ENCODE data around the gene NRAP. TPM values are rescaled to one million over a fixed set of nuclear protein-coding genes. Genes with fewer than 3 reads are reported as not detected.

Gene NRAP
- total RNA-seq, 1 donor from 2014 or later = not detected

DNA sequence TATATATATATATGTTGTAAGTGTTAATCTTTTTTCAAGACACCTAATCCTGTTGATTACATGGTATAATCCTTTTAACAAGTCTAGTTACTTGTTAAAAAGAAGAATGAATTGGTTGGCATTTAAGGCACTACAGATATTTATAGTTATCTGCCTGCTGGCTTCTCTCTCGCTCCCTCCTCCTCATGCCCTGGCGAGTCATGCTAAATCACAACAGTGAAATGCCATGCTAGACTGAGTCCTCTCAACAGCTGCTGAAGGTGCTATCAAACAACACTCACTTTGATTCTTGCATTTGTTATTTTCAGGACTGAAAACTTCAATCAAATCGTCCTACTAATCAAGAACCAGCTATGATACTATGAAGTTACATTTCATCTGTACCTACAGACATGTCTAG lies 15.4 kb downstream of the NRAP start:
- H3K27ac Mint-ChIP-seq (ENCODE audit: unreplicated experiment) = no peak overlapping the region
- peaks cover 35% of the 10 kb centered on the region for H3K27me3 Mint-ChIP-seq (ENCODE audit: unreplicated experiment)
- no peak for TF ChIP-seq CTCF (IDR thresholded peaks at IDR 0.05)
- DNase-seq (ENCODE audit: extremely low spot score, unreplicated experiment) = no peak
- H3K4me3 Mint-ChIP-seq (ENCODE audit: unreplicated experiment) = no peak overlapping the region
- H3K36me3 Mint-ChIP-seq (ENCODE audit: unreplicated experiment) = no peaks in the 10 kb centered on the region
- peaks cover 8% of the 10 kb centered on the region for H3K4me1 Mint-ChIP-seq (ENCODE audit: unreplicated experiment)
- H3K9me3 Mint-ChIP-seq (ENCODE audit: unreplicated experiment) = no peaks in the 10 kb centered on the region

DNA sequence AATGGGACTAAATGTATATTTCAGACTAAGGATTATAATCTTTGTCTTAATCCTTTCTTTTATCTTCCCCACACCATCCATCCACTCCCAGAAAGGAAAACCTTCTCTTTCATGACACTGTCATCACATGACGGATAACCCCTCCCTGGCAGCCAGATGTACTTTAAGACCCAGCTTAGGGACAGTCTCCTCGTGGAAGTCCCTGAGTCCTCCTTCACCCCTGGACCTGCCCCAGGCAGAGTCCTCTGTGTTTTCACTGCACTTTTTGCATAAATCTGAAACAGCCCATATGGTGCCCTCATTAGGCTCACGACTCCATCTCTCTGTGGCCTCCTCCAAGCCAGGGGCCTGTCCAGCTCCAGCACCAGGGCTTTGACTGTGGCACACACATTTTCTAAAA lies 16.0 kb downstream of the NRAP start:
- Mint-ChIP-seq H3K36me3 (ENCODE audit: unreplicated experiment) (no peaks in the 10 kb centered on the region), H3K4me3 (ENCODE audit: unreplicated experiment) (no peak overlapping the region), H3K27me3 (ENCODE audit: unreplicated experiment) (peaks cover 36% of the 10 kb centered on the region), H3K9me3 (ENCODE audit: unreplicated experiment) (no peaks in the 10 kb centered on the region), H3K27ac (ENCODE audit: unreplicated experiment) (no peak overlapping the region), H3K4me1 (ENCODE audit: unreplicated experiment) (peaks cover 8% of the 10 kb centered on the region)
- DNase-seq (ENCODE audit: extremely low spot score, unreplicated experiment) = no peak
- TF ChIP-seq CTCF (IDR thresholded peaks at IDR 0.05) = no peak

GRCh38 chr10:113646336-113647201 lies 17.3 kb downstream of the NRAP start:
- H3K4me1 Mint-ChIP-seq (ENCODE audit: unreplicated experiment) = peaks cover 8% of the 10 kb centered on the region
- H3K9me3 Mint-ChIP-seq (ENCODE audit: unreplicated experiment) = no peaks in the 10 kb centered on the region
- no peak overlapping the region for H3K4me3 Mint-ChIP-seq (ENCODE audit: unreplicated experiment)
- TF ChIP-seq CTCF (IDR thresholded peaks at IDR 0.05) = no peak
- no peaks in the 10 kb centered on the region for H3K36me3 Mint-ChIP-seq (ENCODE audit: unreplicated experiment)
- H3K27ac Mint-ChIP-seq (ENCODE audit: unreplicated experiment) = no peak overlapping the region
- no peak for DNase-seq (ENCODE audit: extremely low spot score, unreplicated experiment)
- H3K27me3 Mint-ChIP-seq (ENCODE audit: unreplicated experiment) = peaks cover 41% of the 10 kb centered on the region

DNA sequence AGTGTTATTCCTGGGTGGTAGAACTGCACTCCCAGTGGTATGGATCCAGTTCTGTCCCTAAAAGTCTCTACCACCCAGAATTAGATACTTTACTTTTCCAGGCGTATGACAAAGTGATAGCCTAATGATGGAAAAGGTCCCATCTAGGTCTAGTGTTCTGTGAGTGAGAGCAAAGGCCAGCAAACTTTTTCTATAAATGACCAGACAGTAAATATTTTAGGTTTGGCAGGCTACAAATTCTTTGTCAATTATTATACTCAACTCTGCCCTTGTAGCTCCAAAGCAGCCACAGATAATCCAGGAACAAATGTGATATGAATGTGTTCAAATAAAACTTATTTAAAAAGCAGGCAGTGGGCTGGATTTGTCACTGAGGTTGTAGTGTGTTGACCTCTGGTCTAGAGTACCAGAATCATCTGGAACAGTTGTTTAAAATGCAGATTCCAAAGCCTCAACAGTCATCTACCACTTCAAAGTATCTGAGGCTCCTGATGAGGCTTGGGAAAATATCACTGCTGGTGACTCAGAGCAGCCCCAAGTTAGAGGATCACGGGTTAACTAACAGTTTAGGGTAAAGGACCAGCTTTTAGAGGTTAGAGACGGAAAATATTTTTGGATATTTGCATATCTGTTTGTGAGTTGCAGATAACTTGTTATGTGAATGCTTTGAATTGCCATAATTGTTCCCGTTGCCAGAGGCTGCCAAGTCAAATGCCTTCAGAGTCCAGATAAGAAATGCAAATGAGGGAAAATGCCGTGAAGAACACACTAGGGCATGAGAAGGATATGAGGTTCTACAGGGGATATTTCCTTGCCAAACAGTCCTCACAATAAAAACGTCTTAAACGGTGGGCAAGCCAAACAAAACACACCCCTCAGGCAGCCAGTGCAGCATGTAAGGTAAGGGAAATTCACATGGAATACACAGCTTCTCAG lies 19.4 kb downstream of the NRAP start:
- no peak for TF ChIP-seq CTCF (IDR thresholded peaks at IDR 0.05)
- H3K4me3 Mint-ChIP-seq (ENCODE audit: unreplicated experiment) = no peak overlapping the region
- no peak overlapping the region for H3K27ac Mint-ChIP-seq (ENCODE audit: unreplicated experiment)
- H3K9me3 Mint-ChIP-seq (ENCODE audit: unreplicated experiment) = no peaks in the 10 kb centered on the region
- H3K27me3 Mint-ChIP-seq (ENCODE audit: unreplicated experiment) = peaks cover 56% of the 10 kb centered on the region
- peaks cover 8% of the 10 kb centered on the region for H3K4me1 Mint-ChIP-seq (ENCODE audit: unreplicated experiment)
- no peaks in the 10 kb centered on the region for H3K36me3 Mint-ChIP-seq (ENCODE audit: unreplicated experiment)
- DNase-seq (ENCODE audit: extremely low spot score, unreplicated experiment) = no peak

GRCh38 chr10:113643183-113643582 lies 20.7 kb downstream of the NRAP start:
- no peak for TF ChIP-seq CTCF (IDR thresholded peaks at IDR 0.05)
- no peaks in the 10 kb centered on the region for H3K9me3 Mint-ChIP-seq (ENCODE audit: unreplicated experiment)
- DNase-seq (ENCODE audit: extremely low spot score, unreplicated experiment) = no peak
- H3K27ac Mint-ChIP-seq (ENCODE audit: unreplicated experiment) = no peak overlapping the region
- peaks cover 8% of the 10 kb centered on the region for H3K4me1 Mint-ChIP-seq (ENCODE audit: unreplicated experiment)
- H3K27me3 Mint-ChIP-seq (ENCODE audit: unreplicated experiment) = peaks cover 66% of the 10 kb centered on the region
- H3K4me3 Mint-ChIP-seq (ENCODE audit: unreplicated experiment) = no peak overlapping the region
- H3K36me3 Mint-ChIP-seq (ENCODE audit: unreplicated experiment) = no peaks in the 10 kb centered on the region

All from osteocyte (in vitro differentiated cells).